H1 (cell line): Measurements from ENCODE around the gene SBF2. TPM values are rescaled to one million over a fixed set of nuclear protein-coding genes. Genes with fewer than 3 reads are reported as not detected.

Source experiments
- CTCF ChIA-PET: fragments of 300-600 bp; sonication (Branson Sonifier 250); formaldehyde crosslinking; loops from one replicate; lab custom pipeline; 2021; ENCODE audit not compliant: partially characterized antibody; lab: Charles Lee
- POLR2A ChIA-PET: fragments of 300-600 bp; sonication (Branson Sonifier 250); formaldehyde crosslinking; loops from one replicate; lab custom pipeline; 2021; ENCODE audit warnings: inconsistent platforms; ENCODE audit not compliant: partially characterized antibody; lab: Charles Lee
- DNase-seq, 2 experiments: peaks; one replicate each; pipeline versions ENCODE4 v3.0.0 to v3.0.0-alpha.2; 2010 to 2022; ENCODE audit warnings: low spot score in 2 of 2, low read depth in 1 of 2, mixed read lengths in 1 of 2
- FAIRE-seq: peaks from 2 replicates; lab custom pipeline; 2011; peaks lifted over from hg19 to GRCh38; lab: Jason Lieb, UNC
- H2AFZ ChIP-seq: 2 replicates; pipeline ENCODE4 v1.8.1; 2012; ENCODE audit warnings: low read length, inconsistent platforms
- H2AK5ac ChIP-seq: 2 replicates; pipeline ENCODE4 v1.6.1; 2013; ENCODE audit warnings: low read depth, low read length
- H2BK120ac ChIP-seq: replicated peaks from 2 replicates; pipeline ENCODE3; 2013; ENCODE audit warnings: low read depth, low read length, inconsistent platforms
- H2BK12ac ChIP-seq: 2 replicates; pipeline ENCODE4 v1.6.1; 2013; ENCODE audit warnings: low read depth, low read length
- H2BK15ac ChIP-seq: 2 replicates; pipeline ENCODE4 v1.6.1; 2013; ENCODE audit warnings: low read length
- H2BK20ac ChIP-seq: 2 replicates; pipeline ENCODE4 v1.6.1; 2013; ENCODE audit warnings: low read length
- H2BK5ac ChIP-seq: 2 replicates; pipeline ENCODE4 v1.6.1; 2013; ENCODE audit warnings: low read depth, low read length
- H3K14ac ChIP-seq: 2 replicates; pipeline ENCODE4 v1.6.1; 2013; ENCODE audit warnings: inconsistent platforms; ENCODE audit not compliant: insufficient read length
- H3K18ac ChIP-seq: 2 replicates; pipeline ENCODE4 v1.6.1; 2013; ENCODE audit warnings: low read length; ENCODE audit errors: extremely low read depth
- H3K23ac ChIP-seq: 2 replicates; pipeline ENCODE4 v1.6.1; 2013; ENCODE audit warnings: inconsistent platforms; ENCODE audit not compliant: insufficient read length
- H3K23me2 ChIP-seq: 2 replicates; pipeline ENCODE4 v1.6.1; 2013; ENCODE audit warnings: low read depth, low read length
- H3K27ac ChIP-seq: 2 replicates; pipeline ENCODE4 v1.6.1; 2011; ENCODE audit warnings: low read depth, low read length, inconsistent platforms
- H3K27me3 ChIP-seq, 4 experiments: replicated peaks in 1 of 4; 1 replicate in 1 of 4; 2 replicates in 3 of 4; pipeline versions ENCODE4 v1.6.1 to v1.8.1; 2011 to 2013; ENCODE audit warnings: low read length in 3 of 4, mild to moderate bottlenecking in 3 of 4, inconsistent platforms in 2 of 4, mixed read lengths in 2 of 4, moderate library complexity in 1 of 4; ENCODE audit not compliant: control insufficient read depth in 3 of 4, insufficient read depth in 3 of 4; ENCODE audit errors: extremely low read depth in 1 of 4
- H3K36me3 ChIP-seq, 4 experiments: 2 replicates each; pipeline versions ENCODE4 v1.6.1 to v1.8.1; 2011 to 2013; ENCODE audit warnings: mild to moderate bottlenecking in 4 of 4, low read length in 3 of 4, moderate library complexity in 2 of 4, control low read depth in 1 of 4, inconsistent platforms in 1 of 4; ENCODE audit not compliant: insufficient read depth in 4 of 4, control insufficient read depth in 2 of 4
- H3K4ac ChIP-seq: replicated peaks from 2 replicates; pipeline ENCODE3; 2013; ENCODE audit warnings: low read length, low read depth, mixed read lengths, inconsistent platforms; ENCODE audit not compliant: insufficient read length
- H3K4me1 ChIP-seq, 4 experiments: replicated peaks in 1 of 4; 1 replicate in 1 of 4; 2 replicates in 3 of 4; pipeline versions ENCODE4 v1.6.1 to v1.8.1; 2011 to 2013; ENCODE audit warnings: low read length in 3 of 4, inconsistent platforms in 2 of 4, mixed read lengths in 1 of 4; ENCODE audit not compliant: insufficient read depth in 4 of 4, control insufficient read depth in 3 of 4
- H3K4me2 ChIP-seq, 2 experiments: 2 replicates each; pipeline versions ENCODE4 v1.6.1 to v1.8.1; 2011 to 2013; ENCODE audit warnings: low read depth in 2 of 2, low read length in 2 of 2, control low read depth in 1 of 2, inconsistent platforms in 1 of 2, mild to moderate bottlenecking in 1 of 2; ENCODE audit not compliant: insufficient read depth in 1 of 2
- H3K4me3 ChIP-seq, 4 experiments: fragments of 200-600, 300-600 bp in 1 of 4; sonication (generic), shearing (Covaris generic), sonication (Bioruptor Twin) in 1 of 4; 2 replicates each; pipeline versions ENCODE4 v1.5.1 to v1.8.1; 2011 to 2016; ENCODE audit warnings: low read length in 4 of 4, low read depth in 3 of 4, control low read depth in 2 of 4, inconsistent platforms in 2 of 4, mild to moderate bottlenecking in 2 of 4, mixed read lengths in 1 of 4, moderate library complexity in 1 of 4; ENCODE audit not compliant: insufficient read depth in 2 of 4; ENCODE audit errors: extremely low read depth in 1 of 4
- H3K56ac ChIP-seq: replicated peaks from 2 replicates; pipeline ENCODE3; 2013; ENCODE audit warnings: low read depth, mild to moderate bottlenecking, mixed read lengths, low read length, inconsistent platforms; ENCODE audit not compliant: insufficient read length
- H3K79me1 ChIP-seq: 2 replicates; pipeline ENCODE4 v1.6.1; 2013; ENCODE audit warnings: low read depth, low read length, control low read depth
- H3K79me2 ChIP-seq, 2 experiments: 2 replicates each; pipeline versions ENCODE4 v1.6.1 to v1.8.1; 2012 to 2013; ENCODE audit warnings: low read length in 2 of 2, mild to moderate bottlenecking in 2 of 2, inconsistent platforms in 1 of 2; ENCODE audit not compliant: insufficient read depth in 2 of 2, control insufficient read depth in 1 of 2
- H3K9ac ChIP-seq, 4 experiments: replicated peaks in 1 of 4; 1 replicate in 1 of 4; 2 replicates in 3 of 4; pipeline versions ENCODE4 v1.6.1 to v1.8.1; 2011 to 2013; ENCODE audit warnings: low read depth in 3 of 4, low read length in 3 of 4, control low read depth in 2 of 4, mild to moderate bottlenecking in 2 of 4, moderate library complexity in 2 of 4, inconsistent platforms in 1 of 4; ENCODE audit errors: extremely low read depth in 1 of 4
- H3K9me3 ChIP-seq, 2 experiments: 2 replicates each; pipeline versions ENCODE4 v1.6.1 to v1.8.1; 2012 to 2013; ENCODE audit warnings: mild to moderate bottlenecking in 2 of 2, moderate library complexity in 2 of 2, control low read depth in 1 of 2, inconsistent platforms in 1 of 2, low read depth in 1 of 2, low read length in 1 of 2, mixed read lengths in 1 of 2; ENCODE audit not compliant: insufficient read depth in 2 of 2
- H4K20me1 ChIP-seq, 2 experiments: replicated peaks in 1 of 2; 2 replicates each; pipeline versions ENCODE3 to v1.8.1; 2011 to 2013; ENCODE audit warnings: inconsistent platforms in 2 of 2, low read length in 2 of 2, mild to moderate bottlenecking in 1 of 2; ENCODE audit not compliant: insufficient read depth in 2 of 2, control insufficient read depth in 1 of 2
- H4K5ac ChIP-seq: 2 replicates; pipeline ENCODE4 v1.6.1; 2013; ENCODE audit warnings: low read length, low read depth, mixed read lengths, inconsistent platforms; ENCODE audit not compliant: insufficient read length
- H4K8ac ChIP-seq: 2 replicates; pipeline ENCODE4 v1.8.0; 2013; ENCODE audit warnings: mild to moderate bottlenecking, moderate library complexity, low read length, inconsistent platforms; ENCODE audit not compliant: insufficient read depth; ENCODE audit errors: extremely low read depth
- H4K91ac ChIP-seq: replicated peaks from 2 replicates; pipeline ENCODE3; 2013; ENCODE audit warnings: low read length, mixed read lengths, inconsistent platforms; ENCODE audit not compliant: insufficient read length
- CBX8 ChIP-seq: fragments of 300-800, 300-1000 bp; sonication (generic); IDR thresholded peaks from 2 replicates; pipeline ENCODE4 v1.7.1; 2016; ENCODE audit warnings: low read depth, low read length, borderline replicate concordance
- CREB1 ChIP-seq: IDR thresholded peaks from 2 replicates; pipeline ENCODE4 v1.6.1; 2012; ENCODE audit warnings: inconsistent platforms
- FOSL1 ChIP-seq: IDR thresholded peaks from 2 replicates; pipeline ENCODE4 v1.6.1; 2011; ENCODE audit warnings: mild to moderate bottlenecking, low read depth, low read length, moderate library complexity; ENCODE audit not compliant: insufficient read depth
- POU5F1 ChIP-seq: IDR thresholded peaks from 2 replicates; pipeline ENCODE4 v1.6.1; 2011; ENCODE audit warnings: low read depth, mild to moderate bottlenecking, low read length, moderate library complexity
- SAP30 ChIP-seq: fragments of 300-600 bp; sonication (generic); IDR thresholded peaks from 2 replicates; pipeline ENCODE4 v1.7.1; 2012; ENCODE audit warnings: low read length, moderate library complexity, mild to moderate bottlenecking, inconsistent platforms; ENCODE audit not compliant: insufficient read depth, insufficient replicate concordance
- SP2 ChIP-seq: IDR thresholded peaks from 2 replicates; pipeline ENCODE4 v1.6.1; 2012; ENCODE audit warnings: mild to moderate bottlenecking, low read length, inconsistent platforms
- TEAD4 ChIP-seq: IDR thresholded peaks from 2 replicates; pipeline ENCODE4 v1.6.1; 2012; ENCODE audit warnings: low read depth, low read length, inconsistent platforms, mixed read lengths
- WGBS, 2 experiments: shearing (Covaris generic) in 1 of 2; methylation state at CpG; one replicate each; pipeline versions ENCODE4 v1.1.6 to v1.1.7; 2013 to 2015; ENCODE audit warnings: low lambda C conversion rate in 2 of 2, mixed read lengths in 2 of 2, inconsistent platforms in 1 of 2, low coverage in 1 of 2, missing lambda C conversion rate in 1 of 2; ENCODE audit not compliant: insufficient replicate concordance in 2 of 2, insufficient coverage in 1 of 2, insufficient read length in 1 of 2; ENCODE audit errors: extremely low coverage in 1 of 2, missing lambda C conversion rate in 1 of 2; 5-methylcytosine and 5-hydroxymethylcytosine counted together
- polyA plus RNA-seq, 7 experiments: library from polyadenylated mRNA; depleted of rRNA in 3 of 7; stranded (reverse) in 5 of 7; unstranded in 2 of 7; fragments of >200 nt in 5 of 7; fragments of 200-250 nt in 2 of 7; gene quantifications; 1 replicate in 5 of 7; 2 replicates in 1 of 7; 4 replicates in 1 of 7; pipeline versions ENCODE4 v1.2.1 to v1.2.3, GENCODE V29; 2011 to 2013; ENCODE audit warnings: missing spikeins in 2 of 7, mixed read lengths in 2 of 7
- total RNA-seq: library from RNA; stranded (reverse); fragmentation: NEBNext Ultra II Directional; extraction: Animal tissue kit (Norgen Biotek cat#: 25700); gene quantifications from 2 replicates; pipeline ENCODE4 v1.2.1, GENCODE V29; 2021

SBF2 gene
- total and polyA plus RNA-seq, 2 of the 8 experiments (the other 6 are each of a cell fraction or from before 2014, with no cell fraction given): 36.7 to 50.5 TPM

DNA sequence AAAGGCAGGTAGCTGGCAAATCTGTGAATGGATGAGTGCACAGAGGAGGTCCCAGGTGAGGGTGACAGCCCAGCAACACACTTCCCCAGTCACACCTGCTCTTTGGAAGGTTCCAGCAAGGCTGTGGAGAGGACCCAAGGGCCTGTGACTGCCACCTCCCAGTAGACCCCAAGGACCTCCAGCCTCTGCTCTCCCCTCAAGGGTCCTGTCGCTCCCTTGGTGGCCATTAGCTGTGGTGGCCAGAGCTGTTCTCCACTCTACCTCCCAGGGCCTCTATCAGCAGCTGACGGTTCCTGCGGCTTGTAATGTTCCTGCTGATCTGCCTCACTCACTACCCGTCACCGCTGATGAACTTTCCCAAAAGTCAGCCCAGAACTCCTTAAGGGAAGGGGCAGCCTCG is 537.1 kb downstream of the SBF2 start:
- no peak overlapping the region for H3K27ac ChIP-seq
- CTCF ChIA-PET: interaction anchor here (0.6 to 1.1 kb wide), 2 partner anchors 218 to 841 kb away, joined by 3 read pairs; no protein-coding TSS in a partner anchor

More for the DNA sequence above, 537.1 kb downstream of the SBF2 start:
- TF ChIP-seq CBX8: no peak
- no peak for TF ChIP-seq POU5F1
- TF ChIP-seq CREB1: no peak
- no peak for TF ChIP-seq FOSL1
- no peak for TF ChIP-seq SAP30
- TF ChIP-seq SP2: no peak
- TF ChIP-seq TEAD4: no peak
- Histone ChIP-seq H2BK5ac (no peak overlapping the region), H3K56ac (no peak overlapping the region), H3K79me2 (no peaks in the 10 kb centered on the region), H3K9ac (no peak overlapping the region), H3K4me2 (no peak overlapping the region), H2BK12ac (peak overlapping the region; percentile 92), H3K14ac (no peak overlapping the region), H3K4ac (no peak overlapping the region), H3K18ac (no peak overlapping the region), H2BK20ac (no peak overlapping the region), H3K27me3 (no peaks in the 10 kb centered on the region), H4K91ac (no peak overlapping the region), H2AK5ac (peak overlapping the region; percentile 89; the same call in 1 of the 2 replicates), H4K5ac (no peak overlapping the region), H2BK15ac (peak overlapping the region; percentile 2; the same call in 1 of the 2 replicates), H4K8ac (no peak overlapping the region), H2AFZ (no peak overlapping the region), H3K23ac (no peak overlapping the region), H3K79me1 (no peaks in the 10 kb centered on the region), H3K4me1 (peaks cover 0 to 20% (median 14%) of the 10 kb centered on the region in 4 experiments; a peak in 6 of 7 replicates), H3K36me3 (peaks cover 0 to 6% (median 3%) of the 10 kb centered on the region in 4 experiments; a peak in 3 of 8 replicates), H4K20me1 (no peaks in the 10 kb centered on the region), H2BK120ac (no peak overlapping the region), H3K23me2 (peaks cover 5% of the 10 kb centered on the region), H3K4me3 (no peak overlapping the region), H3K9me3 (no peaks in the 10 kb centered on the region)
- no peak for DNase-seq
- no peak for FAIRE-seq
- WGBS, 2 experiments: 93% methylated on average over 6 of the region's 6 CpGs; no CpG with 5 or more reads in 1 of the 2 experiments
- POLR2A ChIA-PET: interaction anchor here (1.0 kb wide), 1 partner anchor 551 kb away, joined by 3 read pairs; no protein-coding TSS in a partner anchor
